Progenitor cell of endocrine pancreas (in vitro differentiated cells): ENCODE results near the gene HAGH. TPM values are rescaled to one million over a fixed set of nuclear protein-coding genes. Genes with fewer than 3 reads are reported as not detected.

Source experiments
- DNase-seq: peaks from one replicate; pipeline ENCODE4 v3.0.0; 2021; ENCODE audit warnings: low spot score; ENCODE audit not compliant: unreplicated experiment
- H3K27ac Mint-ChIP-seq: 2 replicates; pipeline ENCODE4 v1.8.0; 2021; ENCODE audit warnings: mild to moderate bottlenecking, moderate library complexity, mixed read lengths
- H3K27me3 Mint-ChIP-seq: 2 replicates; pipeline ENCODE4 v1.8.0; 2021; ENCODE audit warnings: mixed read lengths
- H3K36me3 Mint-ChIP-seq: 2 replicates; pipeline ENCODE4 v1.8.0; 2022; ENCODE audit warnings: mixed read lengths; ENCODE audit not compliant: insufficient read depth
- H3K4me1 Mint-ChIP-seq: 2 replicates; pipeline ENCODE4 v1.8.0; 2021; ENCODE audit warnings: low read depth, mixed read lengths
- H3K4me3 Mint-ChIP-seq: 2 replicates; pipeline ENCODE4 v1.8.0; 2021; ENCODE audit warnings: low read depth, mild to moderate bottlenecking, moderate library complexity, mixed read lengths
- H3K9me3 Mint-ChIP-seq: 2 replicates; pipeline ENCODE4 v1.8.0; 2021; ENCODE audit warnings: low read depth, mixed read lengths
- CTCF ChIP-seq: fragments of 200-600 bp; sonication (generic); IDR thresholded peaks from one replicate; pipeline ENCODE4 v1.5.0; 2021; ENCODE audit warnings: antibody characterized with exemption, mild to moderate bottlenecking; ENCODE audit not compliant: unreplicated experiment
- total RNA-seq: library from RNA; stranded (reverse); gene quantifications from 2 replicates; pipeline ENCODE4 v1.2.1, GENCODE V29; 2021

Gene HAGH
- total RNA-seq, 1 donor from 2014 or later, result 43.6 TPM

- Mint-ChIP-seq H3K27ac (peak within 1 kb of the TSS; percentile 98), H3K4me3 (peak within 1 kb of the TSS; percentile 94), H3K36me3 (peaks cover 4% of the 10 kb centered on the region), H3K27me3 (no peaks in the 10 kb centered on the region), H3K4me1 (peaks cover 9% of the 10 kb centered on the region), H3K9me3 (no peaks in the 10 kb centered on the region)
- no peak for TF ChIP-seq CTCF
- DNase-seq, result no peak
Observed at GRCh38 chr16:1771188-1771863, 55.3 kb downstream of the HAGH start, which contains the start of gene NME3. Gene NME3, minus strand, starts transcription at chr16:1771543. Its CDS starts 9 bp downstream, at chr16:1771534.

- Mint-ChIP-seq H3K9me3 (no peaks in the 10 kb centered on the region), H3K36me3 (peaks cover 4% of the 10 kb centered on the region), H3K4me1 (peaks cover 9% of the 10 kb centered on the region), H3K4me3 (peak overlapping the region; percentile 94), H3K27ac (peak overlapping the region; percentile 29), H3K27me3 (no peaks in the 10 kb centered on the region)
- DNase-seq, result no peak
- no peak for TF ChIP-seq CTCF
Observed at GRCh38 chr16:1770328-1771187, 56.1 kb downstream of the HAGH start.

GRCh38 chr16:1769402-1770300 lies 57.0 kb downstream of the HAGH start:
- peaks cover 4% of the 10 kb centered on the region for H3K36me3 Mint-ChIP-seq
- H3K27me3 Mint-ChIP-seq, result no peaks in the 10 kb centered on the region
- DNase-seq, result no peak
- H3K4me1 Mint-ChIP-seq, result peaks cover 9% of the 10 kb centered on the region
- H3K27ac Mint-ChIP-seq, result no peak overlapping the region
- no peaks in the 10 kb centered on the region for H3K9me3 Mint-ChIP-seq
- no peak for TF ChIP-seq CTCF
- peak overlapping the region; percentile 94 for H3K4me3 Mint-ChIP-seq

- no peaks in the 10 kb centered on the region for H3K27me3 Mint-ChIP-seq
- TF ChIP-seq CTCF, result no peak
- no peaks in the 10 kb centered on the region for H3K9me3 Mint-ChIP-seq
- H3K4me1 Mint-ChIP-seq, result peaks cover 9% of the 10 kb centered on the region
- peaks cover 4% of the 10 kb centered on the region for H3K36me3 Mint-ChIP-seq
- no peak for DNase-seq
- H3K4me3 Mint-ChIP-seq, result no peak overlapping the region
- H3K27ac Mint-ChIP-seq, result no peak overlapping the region
Observed at GRCh38 chr16:1768767-1769401, 57.7 kb downstream of the HAGH start.
